Prostate gland (tissue), 2 donors: ENCODE data around the gene DKC1. TPM values are rescaled to one million over a fixed set of nuclear protein-coding genes. Genes with fewer than 3 reads are reported as not detected.

Experiments
- DNase-seq: peaks from one replicate; pipeline ENCODE4 v3.0.0-alpha.2; 2019; ENCODE audit warnings: low spot score
- H3K27ac ChIP-seq, 2 donors: fragments of 200-600 bp; sonication (generic); 2 replicates each; pipeline ENCODE4 v1.5.1; 2017 to 2019
- H3K27me3 ChIP-seq: fragments of 200-600 bp; sonication (generic); replicated peaks from 2 replicates; pipeline ENCODE4 v1.5.1; 2019; ENCODE audit not compliant: insufficient read depth
- H3K36me3 ChIP-seq, 2 donors: fragments of 200-600 bp; sonication (generic); 1 replicate in 1 of 2; 2 replicates in 1 of 2; pipeline versions ENCODE4 v1.5.1 to v1.8.1; 2017 to 2019
- H3K4me1 ChIP-seq: fragments of 200-600 bp; sonication (generic); replicated peaks from 2 replicates; pipeline ENCODE4 v1.5.1; 2019
- H3K4me3 ChIP-seq, 2 donors: fragments of 200-600 bp; sonication (generic); 2 replicates each; pipeline ENCODE4 v1.5.1; 2017 to 2019
- H3K9me3 ChIP-seq: fragments of 200-600 bp; sonication (generic); 2 replicates; pipeline ENCODE4 v1.5.1; 2017
- POLR2A ChIP-seq: fragments of 450-650 bp; IDR thresholded peaks from one replicate; pipeline ENCODE4 v1.6.1; 2016; ENCODE audit warnings: antibody characterized with exemption, mild to moderate bottlenecking
- POLR2AphosphoS5 ChIP-seq: sonication (generic); formaldehyde crosslinking; IDR thresholded peaks from one replicate; pipeline ENCODE4 v1.6.1; 2017; ENCODE audit warnings: antibody characterized with exemption
- WGBS: methylation state at CpG from one replicate; pipeline ENCODE4 v1.1.5; 2018; 5-methylcytosine and 5-hydroxymethylcytosine counted together
- intact Hi-C: fragments of 100-400 bp; cut with DNase I; formaldehyde crosslinking; loops from one replicate; pipeline ENCODE4 v1.14.2; 2022
- total RNA-seq, 2 donors: library from RNA; depleted of rRNA; stranded (reverse); fragments of >200 nt; gene quantifications; one replicate each; pipeline ENCODE4 v1.1.0, GENCODE V29; 2016
- TF ChIP-seq, protein P1 (sequence below), 4 experiments: fragments of 200-600 bp in 2 of 4; fragments of 450-650 bp in 2 of 4; sonication (generic) in 2 of 4; IDR thresholded peaks; 1 replicate in 3 of 4; 2 replicates in 1 of 4; pipeline ENCODE4 v1.5.1; 2016 to 2019; ENCODE audit warnings: antibody characterized with exemption in 4 of 4, mild to moderate bottlenecking in 2 of 4, moderate library complexity in 2 of 4

The DKC1 gene
- total RNA-seq, 2 donors from 2014 or later = 22.6 to 58.2 TPM

DNA sequence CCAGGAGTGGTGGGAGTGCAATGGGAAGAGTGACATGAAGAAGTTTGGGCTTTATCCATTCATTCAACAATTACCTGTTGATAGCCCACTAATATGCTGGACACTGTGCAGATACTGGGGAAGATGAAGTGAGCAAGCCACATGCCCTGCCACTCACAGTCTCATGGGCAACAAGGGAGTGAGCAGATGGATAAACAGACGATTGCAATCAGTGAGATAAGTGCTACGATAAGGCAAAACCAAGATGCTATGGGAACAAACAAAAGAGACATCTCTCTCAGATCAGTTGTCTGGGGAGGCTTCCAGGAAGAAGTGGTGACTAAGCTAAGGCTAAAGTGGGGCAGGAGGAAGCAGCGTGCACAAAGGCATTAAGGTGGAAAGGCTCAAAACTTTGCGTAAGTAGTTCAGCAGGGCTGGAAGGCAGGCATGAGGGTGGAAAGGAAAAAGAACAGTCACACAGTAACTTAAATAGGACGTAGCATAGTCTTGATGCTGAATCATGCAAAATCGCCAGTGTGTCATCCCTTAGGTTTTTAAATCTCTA, 43.5 kb upstream of the DKC1 start:
- WGBS = 79% methylated on average over 6 of the region's 6 CpGs
- intact Hi-C loops = no loop called here
- TF ChIP-seq POLR2AphosphoS5 (no peak), POLR2A (no peak)
- TF ChIP-seq, protein P1, sequence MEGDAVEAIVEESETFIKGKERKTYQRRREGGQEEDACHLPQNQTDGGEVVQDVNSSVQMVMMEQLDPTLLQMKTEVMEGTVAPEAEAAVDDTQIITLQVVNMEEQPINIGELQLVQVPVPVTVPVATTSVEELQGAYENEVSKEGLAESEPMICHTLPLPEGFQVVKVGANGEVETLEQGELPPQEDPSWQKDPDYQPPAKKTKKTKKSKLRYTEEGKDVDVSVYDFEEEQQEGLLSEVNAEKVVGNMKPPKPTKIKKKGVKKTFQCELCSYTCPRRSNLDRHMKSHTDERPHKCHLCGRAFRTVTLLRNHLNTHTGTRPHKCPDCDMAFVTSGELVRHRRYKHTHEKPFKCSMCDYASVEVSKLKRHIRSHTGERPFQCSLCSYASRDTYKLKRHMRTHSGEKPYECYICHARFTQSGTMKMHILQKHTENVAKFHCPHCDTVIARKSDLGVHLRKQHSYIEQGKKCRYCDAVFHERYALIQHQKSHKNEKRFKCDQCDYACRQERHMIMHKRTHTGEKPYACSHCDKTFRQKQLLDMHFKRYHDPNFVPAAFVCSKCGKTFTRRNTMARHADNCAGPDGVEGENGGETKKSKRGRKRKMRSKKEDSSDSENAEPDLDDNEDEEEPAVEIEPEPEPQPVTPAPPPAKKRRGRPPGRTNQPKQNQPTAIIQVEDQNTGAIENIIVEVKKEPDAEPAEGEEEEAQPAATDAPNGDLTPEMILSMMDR (IDR thresholded peaks at IDR 0.05) = no peak
- no peak for DNase-seq
- H3K27me3 ChIP-seq = no peaks in the 10 kb centered on the region
- H3K27ac ChIP-seq = no peak overlapping the region
- H3K4me3 ChIP-seq = no peak overlapping the region
- no peaks in the 10 kb centered on the region for H3K9me3 ChIP-seq
- H3K36me3 ChIP-seq = no peaks in the 10 kb centered on the region
- no peaks in the 10 kb centered on the region for H3K4me1 ChIP-seq

DNA sequence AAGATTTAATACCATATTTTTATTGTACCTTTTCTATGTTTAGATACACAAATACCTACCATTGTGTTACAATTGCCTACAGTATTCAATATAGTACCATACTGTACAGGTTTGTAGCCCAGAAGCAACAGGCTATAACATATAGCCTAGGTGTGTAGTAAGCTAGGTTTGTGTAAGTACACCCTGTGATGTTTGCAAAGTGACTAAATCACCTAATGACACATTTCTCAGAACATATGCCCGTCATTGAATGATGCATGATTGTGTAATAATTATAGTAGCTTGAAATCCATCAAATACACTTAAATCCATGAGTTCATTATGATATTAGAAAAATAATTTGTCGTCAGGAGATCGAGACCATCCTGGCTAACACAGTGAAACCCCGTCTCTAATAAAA, 42.6 kb upstream of the DKC1 start:
- no peaks in the 10 kb centered on the region for H3K27me3 ChIP-seq

DNA sequence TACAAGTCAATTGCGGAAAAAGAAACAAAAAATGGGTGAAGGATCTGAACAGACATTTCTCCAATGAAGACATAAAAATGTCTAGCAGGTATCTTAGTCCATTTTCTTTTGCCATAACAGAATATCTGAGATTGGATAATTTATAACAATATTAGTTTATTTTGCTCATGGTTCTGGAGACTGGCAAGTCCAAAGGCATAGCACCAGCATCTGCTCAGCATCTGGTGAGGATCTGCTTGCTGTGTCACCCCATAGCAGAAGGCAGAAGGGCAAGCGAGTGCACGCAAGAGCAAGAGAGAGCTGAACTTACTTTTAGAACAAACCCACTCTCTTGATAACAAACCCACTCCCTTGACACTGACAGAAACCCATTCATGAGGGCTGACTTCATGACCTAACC, 41.5 kb upstream of the DKC1 start:
- Histone ChIP-seq H3K4me1 (no peaks in the 10 kb centered on the region), H3K36me3 (no peaks in the 10 kb centered on the region), H3K27ac (no peak overlapping the region), H3K4me3 (no peak overlapping the region), H3K27me3 (no peaks in the 10 kb centered on the region), H3K9me3 (no peaks in the 10 kb centered on the region)
- TF ChIP-seq, protein P1 (IDR thresholded peaks at IDR 0.05) = no peak
- no peak for TF ChIP-seq POLR2A
- no peak for TF ChIP-seq POLR2AphosphoS5
- intact Hi-C loops = no loop called here
- WGBS = 100% methylated on average over 3 of the region's 3 CpGs
- DNase-seq = no peak

More for the DNA sequence above, 42.6 kb upstream of the DKC1 start:
- no peak for DNase-seq
- no peaks in the 10 kb centered on the region for H3K9me3 ChIP-seq
- intact Hi-C loops = no loop called here
- no peaks in the 10 kb centered on the region for H3K4me1 ChIP-seq
- no peak overlapping the region for H3K4me3 ChIP-seq
- no peaks in the 10 kb centered on the region for H3K36me3 ChIP-seq
- no peak overlapping the region for H3K27ac ChIP-seq
- 92% methylated on average over 4 of the region's 4 CpGs for WGBS
- TF ChIP-seq POLR2A = no peak
- TF ChIP-seq POLR2AphosphoS5 = no peak
- TF ChIP-seq, protein P1 (IDR thresholded peaks at IDR 0.05) = no peak

DNA sequence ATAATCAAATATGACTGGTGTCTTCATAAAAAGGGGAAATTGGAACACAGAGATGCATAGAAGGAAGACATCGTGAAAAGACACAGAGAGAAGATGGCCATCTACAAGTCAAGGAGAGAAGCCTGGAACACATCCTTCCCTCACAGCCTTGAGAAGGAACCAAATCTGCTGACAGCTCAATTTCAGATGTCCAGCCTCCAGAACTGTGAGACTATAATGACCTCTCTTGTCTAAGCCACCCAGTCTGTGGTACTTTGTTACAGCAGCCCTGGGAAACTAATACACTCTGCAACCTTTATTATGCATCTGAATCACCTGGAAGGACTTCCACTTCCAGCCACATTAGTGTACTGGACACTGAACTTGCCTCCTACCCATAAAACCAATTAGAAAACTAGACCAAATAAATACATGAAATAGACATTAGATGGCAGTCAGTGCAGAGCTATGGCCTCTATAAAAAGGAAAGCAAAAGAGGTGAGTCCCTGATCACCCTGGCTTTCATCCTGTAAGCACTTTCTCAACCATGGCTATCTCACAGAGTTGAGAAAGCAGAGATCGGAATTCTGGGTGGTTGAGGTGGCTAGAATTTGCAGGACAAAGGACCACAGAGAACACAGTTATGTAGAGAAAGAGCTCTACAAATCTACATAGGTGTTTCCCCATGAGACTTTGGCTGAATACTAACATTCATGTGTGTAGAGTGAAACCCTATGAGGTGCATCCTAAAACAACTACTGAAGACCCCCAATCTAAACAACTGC, 37.5 kb upstream of the DKC1 start:
- no peaks in the 10 kb centered on the region for H3K36me3 ChIP-seq
- intact Hi-C loops = no loop called here
- 88% methylated on average over 2 of the region's 2 CpGs for WGBS
- no peak overlapping the region for H3K27ac ChIP-seq
- no peaks in the 10 kb centered on the region for H3K9me3 ChIP-seq
- H3K4me3 ChIP-seq = no peak overlapping the region
- TF ChIP-seq POLR2AphosphoS5 = no peak
- TF ChIP-seq, protein P1 (IDR thresholded peaks at IDR 0.05) = no peak
- TF ChIP-seq POLR2A = no peak
- DNase-seq = no peak
- H3K27me3 ChIP-seq = no peaks in the 10 kb centered on the region
- H3K4me1 ChIP-seq = no peaks in the 10 kb centered on the region

DNA sequence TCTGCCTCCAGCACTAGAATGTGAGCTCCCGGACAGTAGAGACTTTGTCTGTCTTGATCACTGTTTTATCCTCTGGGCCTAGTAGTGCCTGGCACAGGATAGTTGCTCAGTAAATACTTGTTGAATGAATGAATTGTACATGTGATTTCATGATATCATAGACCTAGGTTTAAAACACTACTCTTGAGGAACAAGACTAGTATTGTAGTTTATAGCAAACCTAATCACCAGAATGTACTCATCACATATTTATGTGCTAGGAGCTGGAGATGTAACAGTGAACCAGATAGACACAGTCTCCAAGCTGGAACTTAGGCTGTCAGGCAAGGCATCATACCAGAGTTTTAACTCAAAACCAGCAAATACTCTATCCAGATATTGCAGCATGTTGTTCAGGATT, 35.2 kb upstream of the DKC1 start:
- 100% methylated on average over 1 of the region's 1 CpG for WGBS
- intact Hi-C loops = no loop called here
- Histone ChIP-seq H3K27ac (no peak overlapping the region), H3K36me3 (no peaks in the 10 kb centered on the region), H3K4me3 (no peak overlapping the region), H3K4me1 (no peaks in the 10 kb centered on the region), H3K9me3 (no peaks in the 10 kb centered on the region), H3K27me3 (no peaks in the 10 kb centered on the region)
- DNase-seq = no peak
- TF ChIP-seq POLR2A = no peak
- no peak for TF ChIP-seq POLR2AphosphoS5
- TF ChIP-seq, protein P1 (IDR thresholded peaks at IDR 0.05) = no peak
